ENCODE results near the gene PXK. TPM values are rescaled to one million over a fixed set of nuclear protein-coding genes. Genes with fewer than 3 reads are reported as not detected.
A peak's percentile ranks its signal among the peaks of the same experiment; 100 is the strongest.

The PXK gene
- total RNA-seq, 1 experiment from 2014 or later: 12.9 TPM

- DNase-seq: no peak
- no peaks in the 10 kb centered on the region for H3K27me3 ChIP-seq (ENCODE audit: control insufficient read depth, insufficient read depth, low read length)
- no peaks in the 10 kb centered on the region for H3K36me3 ChIP-seq (replicated peaks; ENCODE audit: control insufficient read depth, insufficient read depth, low read length)
These were observed 17.3 kb downstream of the PXK start for GRCh38 chr3:58349792-58350626.

DNA sequence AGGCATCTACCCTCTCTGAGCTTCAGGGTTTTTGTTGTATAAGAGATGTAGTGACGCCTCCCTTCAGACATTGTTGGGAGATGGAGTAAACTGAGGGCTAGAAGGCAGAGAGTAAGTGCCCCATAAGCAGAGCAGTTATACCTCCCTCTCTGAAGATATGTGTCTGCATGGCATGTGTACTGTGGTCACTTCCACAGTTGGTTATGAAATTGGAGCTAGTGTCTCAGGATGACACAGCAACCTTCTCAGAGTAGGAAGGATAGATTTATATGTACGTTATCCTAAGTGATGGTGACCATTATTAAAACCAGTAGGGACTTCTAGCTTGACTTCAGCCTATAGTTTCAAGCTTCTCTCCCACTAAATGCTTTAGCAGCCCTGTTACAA lies 17.9 kb downstream of the PXK start:
- Histone ChIP-seq H3K4me3 (ENCODE audit: insufficient read depth, low read depth, low read length) (no peak overlapping the region), H3K36me3 (replicated peaks; ENCODE audit: control insufficient read depth, insufficient read depth, low read length) (no peaks in the 10 kb centered on the region), H3K27me3 (ENCODE audit: control insufficient read depth, insufficient read depth, low read length) (no peaks in the 10 kb centered on the region)
- DNase-seq: no peak

More at GRCh38 chr3:58349792-58350626, 17.3 kb downstream of the PXK start:
- no peak overlapping the region for H3K4me3 ChIP-seq (ENCODE audit: insufficient read depth, low read depth, low read length)

- peak; percentile 35 for DNase-seq
- no peak overlapping the region for H3K4me3 ChIP-seq (ENCODE audit: insufficient read depth, low read depth, low read length)
These were observed 19.2 kb downstream of the PXK start for GRCh38 chr3:58351920-58352319.

DNA sequence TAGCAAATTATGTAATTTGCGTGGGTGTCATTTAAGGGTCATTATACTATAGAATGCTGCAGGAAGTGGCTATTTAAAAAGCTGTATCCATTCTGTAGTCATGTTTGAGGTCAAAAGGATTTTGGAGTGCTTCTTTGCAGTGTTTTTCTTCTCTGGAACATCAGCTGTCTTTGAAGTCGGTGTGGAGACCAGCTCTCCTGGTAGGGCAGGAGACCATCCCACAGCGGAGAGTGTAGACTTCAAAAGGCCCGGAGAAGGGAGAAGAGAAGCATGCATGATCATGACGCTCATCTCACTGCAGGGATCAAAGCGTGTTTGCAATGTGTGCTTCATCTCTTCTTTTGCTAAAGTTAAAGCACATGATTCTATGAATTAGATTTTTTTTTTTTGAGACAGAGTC lies 19.9 kb downstream of the PXK start:
- H3K36me3 ChIP-seq (replicated peaks; ENCODE audit: control insufficient read depth, insufficient read depth, low read length): no peaks in the 10 kb centered on the region
- DNase-seq: no peak
- no peak overlapping the region for H3K4me3 ChIP-seq (ENCODE audit: insufficient read depth, low read depth, low read length)
- no peaks in the 10 kb centered on the region for H3K27me3 ChIP-seq (ENCODE audit: control insufficient read depth, insufficient read depth, low read length)

More at GRCh38 chr3:58351920-58352319, 19.2 kb downstream of the PXK start:
- H3K36me3 ChIP-seq (replicated peaks; ENCODE audit: control insufficient read depth, insufficient read depth, low read length): no peaks in the 10 kb centered on the region
- no peaks in the 10 kb centered on the region for H3K27me3 ChIP-seq (ENCODE audit: control insufficient read depth, insufficient read depth, low read length)

DNA sequence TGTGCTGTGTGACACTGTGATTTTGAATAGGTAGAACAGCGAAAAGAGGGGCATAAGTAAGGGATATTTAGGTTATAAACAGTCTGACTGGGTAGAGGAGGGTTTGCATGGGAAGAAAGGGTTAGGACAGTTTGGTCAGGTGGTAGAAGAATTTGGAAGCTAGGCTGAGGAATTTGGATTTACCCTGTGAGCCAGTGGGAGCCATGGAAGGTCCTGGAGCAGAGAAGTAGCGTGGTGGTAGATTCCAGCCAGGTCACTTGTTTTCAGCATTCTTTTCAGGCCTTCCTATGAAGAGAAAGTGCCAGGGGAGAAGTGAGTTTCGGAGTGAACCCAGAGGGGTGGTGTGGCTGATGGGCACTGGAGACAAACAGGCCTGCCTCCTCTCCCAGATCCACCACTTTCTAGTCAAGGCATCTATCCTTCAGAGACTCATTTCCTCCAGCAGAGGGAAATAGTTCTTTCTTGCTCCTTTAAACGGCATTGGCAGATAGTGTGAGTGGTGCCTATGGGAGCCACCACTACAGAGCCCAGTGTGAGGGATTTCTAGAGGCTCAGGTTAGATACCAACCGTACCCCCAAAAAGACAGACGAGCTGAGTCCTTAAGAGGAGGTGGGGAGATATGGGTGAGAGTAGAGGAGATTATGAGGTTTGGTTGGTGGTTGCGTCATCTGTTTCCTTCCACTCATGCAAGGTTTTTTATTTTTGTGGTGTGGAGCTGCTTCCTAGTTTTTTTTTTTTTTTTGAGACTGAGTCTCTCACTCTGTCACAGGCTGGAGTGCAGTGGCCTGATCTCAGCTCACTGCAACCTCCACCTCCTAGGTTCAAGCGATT lies 21.2 kb downstream of the PXK start:
- DNase-seq: no peak
- H3K4me3 ChIP-seq (ENCODE audit: insufficient read depth, low read depth, low read length): no peak overlapping the region

GRCh38 chr3:58355179-58355578 lies 22.5 kb downstream of the PXK start:
- no peak overlapping the region for H3K4me3 ChIP-seq (ENCODE audit: insufficient read depth, low read depth, low read length)
- H3K36me3 ChIP-seq (replicated peaks; ENCODE audit: control insufficient read depth, insufficient read depth, low read length): no peaks in the 10 kb centered on the region
- H3K27me3 ChIP-seq (ENCODE audit: control insufficient read depth, insufficient read depth, low read length): no peaks in the 10 kb centered on the region
- no peak for DNase-seq

More for the DNA sequence above, 21.2 kb downstream of the PXK start:
- no peaks in the 10 kb centered on the region for H3K36me3 ChIP-seq (replicated peaks; ENCODE audit: control insufficient read depth, insufficient read depth, low read length)
- H3K27me3 ChIP-seq (ENCODE audit: control insufficient read depth, insufficient read depth, low read length): no peaks in the 10 kb centered on the region

DNA sequence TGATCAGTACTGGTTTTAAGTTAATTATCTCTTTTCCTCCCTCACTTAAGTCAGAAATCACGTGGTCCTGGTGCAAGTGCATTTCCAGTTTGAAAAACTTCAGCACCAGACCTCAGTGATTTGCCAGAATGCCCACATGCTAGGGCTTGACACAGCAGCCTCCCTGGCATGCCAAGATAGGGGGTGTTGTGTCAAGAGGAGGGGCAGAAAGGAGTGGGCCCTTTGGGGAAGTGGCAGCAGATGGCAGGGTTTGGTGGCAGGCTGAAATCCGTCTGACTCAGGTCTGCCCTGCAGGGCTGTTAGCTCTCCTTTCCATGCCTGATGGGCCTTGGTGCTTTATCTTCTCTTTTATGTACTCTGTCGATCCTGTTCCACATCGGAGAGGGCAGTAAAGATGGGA lies 23.4 kb downstream of the PXK start:
- no peak overlapping the region for H3K4me3 ChIP-seq (ENCODE audit: insufficient read depth, low read depth, low read length)
- H3K36me3 ChIP-seq (replicated peaks; ENCODE audit: control insufficient read depth, insufficient read depth, low read length): no peaks in the 10 kb centered on the region
- no peak for DNase-seq
- no peaks in the 10 kb centered on the region for H3K27me3 ChIP-seq (ENCODE audit: control insufficient read depth, insufficient read depth, low read length)

DNA sequence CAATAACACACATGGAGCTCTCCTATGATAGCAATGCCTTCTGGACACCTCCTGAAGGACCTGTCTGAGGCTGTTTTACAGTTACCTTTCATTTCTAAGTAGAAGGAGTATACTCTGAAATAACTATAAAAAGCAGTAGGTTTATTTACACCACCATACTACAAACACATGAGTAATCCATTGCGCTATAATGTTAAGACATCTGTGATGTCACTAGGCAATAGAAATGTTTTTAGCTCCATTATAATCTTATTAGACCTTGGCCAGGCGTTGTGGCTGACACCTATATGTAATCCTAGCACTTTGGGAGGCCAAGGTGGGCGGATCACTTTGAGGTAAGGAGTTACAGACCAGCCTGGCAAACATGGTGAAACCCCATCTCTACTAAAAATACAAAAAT lies 24.7 kb downstream of the PXK start:
- Histone ChIP-seq H3K27me3 (ENCODE audit: control insufficient read depth, insufficient read depth, low read length) (no peaks in the 10 kb centered on the region), H3K4me3 (ENCODE audit: insufficient read depth, low read depth, low read length) (no peak overlapping the region), H3K36me3 (replicated peaks; ENCODE audit: control insufficient read depth, insufficient read depth, low read length) (no peaks in the 10 kb centered on the region)
- DNase-seq: no peak

- Histone ChIP-seq H3K4me3 (ENCODE audit: insufficient read depth, low read depth, low read length) (no peak overlapping the region), H3K36me3 (replicated peaks; ENCODE audit: control insufficient read depth, insufficient read depth, low read length) (no peaks in the 10 kb centered on the region)
- DNase-seq: no peak
These were observed 25.4 kb downstream of the PXK start for GRCh38 chr3:58358092-58358491.

DNA sequence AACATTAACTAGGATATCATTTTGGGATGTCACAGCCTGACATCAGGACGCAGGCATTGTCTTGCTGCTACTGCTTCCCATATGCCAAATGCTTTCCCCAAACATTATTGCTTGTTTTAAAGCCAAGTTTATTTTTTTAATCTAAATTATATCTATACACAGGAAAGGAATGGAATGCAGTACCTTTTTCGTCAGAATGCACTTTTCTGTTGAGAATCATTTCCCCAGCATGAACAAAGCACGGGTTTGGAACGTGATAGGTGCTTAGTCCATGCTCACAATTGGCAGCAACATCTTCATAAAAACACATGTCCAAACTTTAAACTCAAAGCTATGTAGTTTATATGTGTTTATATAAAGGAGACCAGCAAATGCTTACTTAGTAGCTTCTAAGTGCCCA lies 26.1 kb downstream of the PXK start:
- no peaks in the 10 kb centered on the region for H3K36me3 ChIP-seq (replicated peaks; ENCODE audit: control insufficient read depth, insufficient read depth, low read length)
- no peak overlapping the region for H3K4me3 ChIP-seq (ENCODE audit: insufficient read depth, low read depth, low read length)
- DNase-seq: no peak
- no peaks in the 10 kb centered on the region for H3K27me3 ChIP-seq (ENCODE audit: control insufficient read depth, insufficient read depth, low read length)

More at GRCh38 chr3:58358092-58358491, 25.4 kb downstream of the PXK start:
- no peaks in the 10 kb centered on the region for H3K27me3 ChIP-seq (ENCODE audit: control insufficient read depth, insufficient read depth, low read length)

- H3K4me3 ChIP-seq (ENCODE audit: insufficient read depth, low read depth, low read length): no peak overlapping the region
- DNase-seq: no peak
- no peaks in the 10 kb centered on the region for H3K36me3 ChIP-seq (replicated peaks; ENCODE audit: control insufficient read depth, insufficient read depth, low read length)
- H3K27me3 ChIP-seq (ENCODE audit: control insufficient read depth, insufficient read depth, low read length): no peaks in the 10 kb centered on the region
These were observed 26.9 kb downstream of the PXK start for GRCh38 chr3:58359621-58360020.

- DNase-seq: no peak
- Histone ChIP-seq H3K4me3 (ENCODE audit: insufficient read depth, low read depth, low read length) (no peak overlapping the region), H3K27me3 (ENCODE audit: control insufficient read depth, insufficient read depth, low read length) (no peaks in the 10 kb centered on the region), H3K36me3 (replicated peaks; ENCODE audit: control insufficient read depth, insufficient read depth, low read length) (no peaks in the 10 kb centered on the region)
These were observed 29.2 kb downstream of the PXK start for GRCh38 chr3:58361866-58362265.

- no peak for DNase-seq
- no peaks in the 10 kb centered on the region for H3K27me3 ChIP-seq (ENCODE audit: control insufficient read depth, insufficient read depth, low read length)
- no peaks in the 10 kb centered on the region for H3K36me3 ChIP-seq (replicated peaks; ENCODE audit: control insufficient read depth, insufficient read depth, low read length)
- H3K4me3 ChIP-seq (ENCODE audit: insufficient read depth, low read depth, low read length): no peak overlapping the region
These were observed 34.0 kb downstream of the PXK start for GRCh38 chr3:58366699-58367098.

GRCh38 chr3:58369038-58369437 lies 36.3 kb downstream of the PXK start:
- H3K4me3 ChIP-seq (ENCODE audit: insufficient read depth, low read depth, low read length): no peak overlapping the region
- no peaks in the 10 kb centered on the region for H3K27me3 ChIP-seq (ENCODE audit: control insufficient read depth, insufficient read depth, low read length)
- no peak for DNase-seq
- no peaks in the 10 kb centered on the region for H3K36me3 ChIP-seq (replicated peaks; ENCODE audit: control insufficient read depth, insufficient read depth, low read length)

DNA sequence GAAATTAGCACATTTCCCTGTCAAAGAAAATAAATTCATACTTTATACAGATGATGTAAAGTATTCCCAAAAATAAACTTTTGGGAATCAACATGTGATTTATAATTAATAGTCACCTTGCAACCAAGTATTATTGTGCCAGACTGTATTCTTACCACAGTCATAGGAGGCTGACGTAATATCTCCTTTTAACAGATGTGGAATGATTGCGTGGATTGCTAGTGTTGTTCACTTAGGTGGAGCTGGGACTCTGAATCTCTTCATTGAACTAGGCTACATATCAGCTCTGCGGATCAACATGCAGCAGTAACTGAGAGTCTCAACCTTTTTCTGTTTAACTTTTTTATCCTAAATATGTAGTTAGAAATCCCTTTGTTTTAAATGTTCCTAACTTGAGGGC lies 37.2 kb downstream of the PXK start:
- Histone ChIP-seq H3K36me3 (replicated peaks; ENCODE audit: control insufficient read depth, insufficient read depth, low read length) (no peaks in the 10 kb centered on the region), H3K4me3 (ENCODE audit: insufficient read depth, low read depth, low read length) (no peak overlapping the region), H3K27me3 (ENCODE audit: control insufficient read depth, insufficient read depth, low read length) (no peaks in the 10 kb centered on the region)

More for the DNA sequence above, 37.2 kb downstream of the PXK start:
- DNase-seq: no peak

Measured in H7 (cell line).